Left lung (tissue), 10 donors: Measurements from ENCODE around the gene ZNF600. TPM values are rescaled to one million over a fixed set of nuclear protein-coding genes. Genes with fewer than 3 reads are reported as not detected.
A peak's percentile ranks its signal among the peaks of the same experiment; 100 is the strongest.
"Not testable (repeated sequence)": the region's sequence is repeated elsewhere in the genome, so short reads cannot be mapped to it uniquely, and the experiment has no call there.

Source experiments
- ATAC-seq: fragments of 200-7000 bp; cut with Tn5 transposase; one replicate; pipeline ENCODE4 v1.9.1; 2020; ENCODE audit warnings: moderate library complexity
- DNase-seq, 4 donors: peaks; one replicate each; pipeline ENCODE4 v3.0.0-alpha.2; 2013 to 2020
- H3K27ac ChIP-seq, 2 donors: fragments of 200-600 bp; sonication (generic) in 1 of 2; one replicate each; pipeline versions ENCODE4 v1.5.0 to v1.8.0; 2020 to 2021
- H3K27me3 ChIP-seq, 2 donors: fragments of 200-600 bp; sonication (generic) in 1 of 2; one replicate each; pipeline versions ENCODE4 v1.5.0 to v1.8.0; 2020 to 2021
- H3K36me3 ChIP-seq, 2 donors: fragments of 200-600 bp; sonication (generic) in 1 of 2; one replicate each; pipeline versions ENCODE4 v1.5.0 to v1.8.0; 2020 to 2021
- H3K4me1 ChIP-seq, 2 donors: fragments of 200-600 bp; one replicate each; pipeline ENCODE4 v1.8.0; 2021
- H3K4me3 ChIP-seq, 2 donors: fragments of 200-600 bp; sonication (generic) in 1 of 2; one replicate each; pipeline versions ENCODE4 v1.5.0 to v1.8.0; 2020 to 2021; ENCODE audit warnings: mild to moderate bottlenecking in 1 of 2
- H3K9me3 ChIP-seq, 2 donors: fragments of 200-600 bp; sonication (generic) in 1 of 2; one replicate each; pipeline versions ENCODE4 v1.5.0 to v1.8.0; 2020 to 2021
- CTCF ChIP-seq, 2 donors: fragments of 200-600 bp; sonication (generic) in 1 of 2; IDR thresholded peaks; one replicate each; pipeline versions ENCODE4 v1.5.0 to v1.8.0; 2021; ENCODE audit warnings: antibody characterized with exemption in 2 of 2
- intact Hi-C, 2 donors: fragments of 100-400 bp; cut with DNase I; formaldehyde crosslinking; loops; one replicate each; pipeline versions ENCODE4 v1.11.2 to v1.14.2; 2022
- polyA plus RNA-seq, 6 donors: library from polyadenylated mRNA; unstranded; fragments of 120-200 nt; gene quantifications; one replicate each; pipeline ENCODE4 v1.2.1, GENCODE V29; 2013; ENCODE audit not compliant: insufficient read length in 6 of 6
- total RNA-seq, 2 donors: library from RNA; stranded (reverse); fragmentation: NEBNext Ultra II Directional; extraction: Animal tissue kit (Norgen Biotek cat#: 25700); gene quantifications; one replicate each; pipeline ENCODE4 v1.2.1, GENCODE V29; 2021
- donor health status: DM: no; HTN: yes; CAD: no.
- donor health status: DM: no; HTN: no; CAD: no.

ZNF600 gene
- total and polyA plus RNA-seq, 8 donors: 6.3 to 14.2 (median 8.3) TPM

- peak overlapping the region in 1 of 2 donors; percentile 58 for H3K27ac ChIP-seq
- ATAC-seq (peak; percentile 67), DNase-seq (peak in 3 of 4 donors; percentile 13 to 80 (median 43))
- H3K36me3 ChIP-seq: peaks cover 0 to 25% of the 10 kb centered on the region in 2 donors
- H3K9me3 ChIP-seq: peaks cover 0 to 32% of the 10 kb centered on the region in 2 donors
- peak overlapping the region; percentile 52 to 62 for H3K4me3 ChIP-seq
- H3K4me1 ChIP-seq, intact Hi-C loops, H3K27me3 ChIP-seq: not testable (repeated sequence)
Observed at GRCh38 chr19:52820472-52821203, 34.0 kb upstream of the ZNF600 start.

GRCh38 chr19:52809801-52810200 lies 23.2 kb upstream of the ZNF600 start:
- intact Hi-C loops: no loop called here
- no peak overlapping the region for H3K27ac ChIP-seq
- ATAC-seq (no peak), DNase-seq (no peak)
- TF ChIP-seq CTCF (IDR thresholded peaks at IDR 0.05): no peak
- peaks cover 0 to 74% of the 10 kb centered on the region in 2 donors for H3K36me3 ChIP-seq
- no peaks in the 10 kb centered on the region for H3K27me3 ChIP-seq
- H3K9me3 ChIP-seq: peaks cover 0 to 60% of the 10 kb centered on the region in 2 donors
- H3K4me3 ChIP-seq: no peak overlapping the region
- H3K4me1 ChIP-seq: no peaks in the 10 kb centered on the region

GRCh38 chr19:52799950-52800640 lies 13.5 kb upstream of the ZNF600 start:
- peaks cover 3 to 100% of the 10 kb centered on the region in 2 donors for H3K9me3 ChIP-seq
- H3K4me3 ChIP-seq, H3K27ac ChIP-seq, H3K4me1 ChIP-seq, H3K27me3 ChIP-seq, ATAC-seq, DNase-seq, intact Hi-C loops: not testable (repeated sequence)
- peaks cover 0 to 57% of the 10 kb centered on the region in 2 donors for H3K36me3 ChIP-seq

GRCh38 chr19:52789440-52789839 lies 2.8 kb upstream of the ZNF600 start:
- peaks cover 0 to 26% of the 10 kb centered on the region in 2 donors for H3K4me1 ChIP-seq
- H3K27ac ChIP-seq: no peak overlapping the region
- intact Hi-C loops: no loop called here
- ATAC-seq: no peak
- peaks cover 0 to 31% of the 10 kb centered on the region in 2 donors for H3K9me3 ChIP-seq
- H3K27me3 ChIP-seq: no peaks in the 10 kb centered on the region
- H3K36me3 ChIP-seq: no peaks in the 10 kb centered on the region
- no peak for TF ChIP-seq CTCF (IDR thresholded peaks at IDR 0.05)
- no peak for DNase-seq
- no peak overlapping the region for H3K4me3 ChIP-seq

- Histone ChIP-seq H3K27ac (peak overlapping the region; percentile 70 to 74), H3K4me3 (peak overlapping the region; percentile 63 to 68), H3K27me3 (no peaks in the 10 kb centered on the region), H3K9me3 (peaks cover 0 to 16% of the 10 kb centered on the region in 2 donors), H3K36me3 (peaks cover 0 to 4% of the 10 kb centered on the region in 2 donors), H3K4me1 (peaks cover 0 to 26% of the 10 kb centered on the region in 2 donors)
- intact Hi-C loops: no loop called here
- TF ChIP-seq CTCF (IDR thresholded peaks at IDR 0.05): no peak
- ATAC-seq: peak; percentile 55
- peak in 1 of 4 donors; percentile 77 for DNase-seq
Observed at GRCh38 chr19:52786078-52786463, 520 bp downstream of the ZNF600 start.

- H3K9me3 ChIP-seq: peaks cover 0 to 11% of the 10 kb centered on the region in 2 donors
- TF ChIP-seq CTCF (IDR thresholded peaks at IDR 0.05): no peak
- no peak for DNase-seq
Observed at GRCh38 chr19:52785506-52785905, 1.1 kb downstream of the ZNF600 start.

GRCh38 chr19:52782864-52783263 lies 3.7 kb downstream of the ZNF600 start:
- H3K4me3 ChIP-seq, ATAC-seq, H3K27me3 ChIP-seq, DNase-seq, intact Hi-C loops, H3K27ac ChIP-seq: not testable (repeated sequence)
- peaks cover 0 to 13% of the 10 kb centered on the region in 2 donors for H3K9me3 ChIP-seq
- peaks cover 0 to 26% of the 10 kb centered on the region in 2 donors for H3K4me1 ChIP-seq
- peaks cover 0 to 27% of the 10 kb centered on the region in 2 donors for H3K36me3 ChIP-seq

More at GRCh38 chr19:52785506-52785905, 1.1 kb downstream of the ZNF600 start:
- Histone ChIP-seq H3K4me1 (peaks cover 0 to 26% of the 10 kb centered on the region in 2 donors), H3K36me3 (peaks cover 0 to 9% of the 10 kb centered on the region in 2 donors), H3K4me3 (peak overlapping the region in 1 of 2 donors; percentile 68), H3K27me3 (no peaks in the 10 kb centered on the region), H3K27ac (no peak overlapping the region)
- no peak for ATAC-seq
- intact Hi-C loops: no loop called here
